ENCODE measurements around the gene SYNC.
"Not testable (repeated sequence)": the region's sequence is repeated elsewhere in the genome, so short reads cannot be mapped to it uniquely, and the experiment has no call there.

The SYNC gene

GRCh38 chr1:32659581-32659980, 43.0 kb downstream of the SYNC start:
- Histone ChIP-seq H3K27ac (ENCODE audit: low read depth, low read length) (no peak overlapping the region), H3K4me1 (ENCODE audit: control insufficient read depth, insufficient read depth, low read length) (no peaks in the 10 kb centered on the region), H3K27me3 (ENCODE audit: control insufficient read depth, insufficient read depth, low read length) (no peaks in the 10 kb centered on the region), H3K9ac (ENCODE audit: low read length) (no peak overlapping the region), H3K36me3 (ENCODE audit: control insufficient read depth, insufficient read depth, low read length) (peaks cover 95% of the 10 kb centered on the region), H3K9me3 (ENCODE audit: control insufficient read depth, insufficient read depth, low read depth, low read length) (no peaks in the 10 kb centered on the region), H3K4me3 (ENCODE audit: low read depth, low read length) (no peak overlapping the region)

- Histone ChIP-seq H3K27ac (ENCODE audit: low read depth, low read length) (peak overlapping the region; percentile 97; the same call in 1 of the 2 replicates), H3K27me3 (ENCODE audit: control insufficient read depth, insufficient read depth, low read length) (no peaks in the 10 kb centered on the region), H3K9me3 (ENCODE audit: control insufficient read depth, insufficient read depth, low read depth, low read length) (peaks cover 2% of the 10 kb centered on the region; the same call in 1 of the 2 replicates), H3K4me1 (ENCODE audit: control insufficient read depth, insufficient read depth, low read length) (peaks cover 15% of the 10 kb centered on the region), H3K36me3 (ENCODE audit: control insufficient read depth, insufficient read depth, low read length) (peaks cover 62% of the 10 kb centered on the region), H3K9ac (ENCODE audit: low read length) (peak overlapping the region; percentile 100), H3K4me3 (ENCODE audit: low read depth, low read length) (peak overlapping the region; percentile 93)
Measured at GRCh38 chr1:32652244-32652962, 50.2 kb downstream of the SYNC start.

GRCh38 chr1:32651461-32652073, 51.0 kb downstream of the SYNC start:
- peak overlapping the region; percentile 97 for H3K27ac ChIP-seq (ENCODE audit: low read depth, low read length)
- H3K9ac ChIP-seq (ENCODE audit: low read length) = peak overlapping the region; percentile 100
- peaks cover 15% of the 10 kb centered on the region for H3K4me1 ChIP-seq (ENCODE audit: control insufficient read depth, insufficient read depth, low read length)
- H3K36me3 ChIP-seq (ENCODE audit: control insufficient read depth, insufficient read depth, low read length) = peaks cover 55% of the 10 kb centered on the region
- no peaks in the 10 kb centered on the region for H3K27me3 ChIP-seq (ENCODE audit: control insufficient read depth, insufficient read depth, low read length)
- peaks cover 4% of the 10 kb centered on the region; the same call in 1 of the 2 replicates for H3K9me3 ChIP-seq (ENCODE audit: control insufficient read depth, insufficient read depth, low read depth, low read length)
- peak overlapping the region; percentile 93 for H3K4me3 ChIP-seq (ENCODE audit: low read depth, low read length)

- Histone ChIP-seq H3K4me1 (ENCODE audit: control insufficient read depth, insufficient read depth, low read length) (peaks cover 15% of the 10 kb centered on the region), H3K27ac (ENCODE audit: low read depth, low read length) (peak within 1 kb of the TSS; percentile 98), H3K9me3 (ENCODE audit: control insufficient read depth, insufficient read depth, low read depth, low read length) (peaks cover 4% of the 10 kb centered on the region; the same call in 1 of the 2 replicates), H3K4me3 (ENCODE audit: low read depth, low read length) (peak within 1 kb of the TSS; percentile 93), H3K36me3 (ENCODE audit: control insufficient read depth, insufficient read depth, low read length) (peaks cover 49% of the 10 kb centered on the region), H3K9ac (ENCODE audit: low read length) (peak within 1 kb of the TSS; percentile 100), H3K27me3 (ENCODE audit: control insufficient read depth, insufficient read depth, low read length) (no peaks in the 10 kb centered on the region)
Measured at GRCh38 chr1:32650752-32651460, 51.7 kb downstream of the SYNC start, which contains the start of gene RBBP4. Gene RBBP4 (plus strand): TSS chr1:32651208. CDS start chr1:32651307, 99 bp downstream.

- Histone ChIP-seq H3K4me3 (ENCODE audit: low read depth, low read length) (peak within 1 kb of the TSS; percentile 93), H3K27me3 (ENCODE audit: control insufficient read depth, insufficient read depth, low read length) (no peaks in the 10 kb centered on the region), H3K36me3 (ENCODE audit: control insufficient read depth, insufficient read depth, low read length) (peaks cover 43% of the 10 kb centered on the region), H3K9ac (ENCODE audit: low read length) (peak within 1 kb of the TSS; percentile 100), H3K9me3 (ENCODE audit: control insufficient read depth, insufficient read depth, low read depth, low read length) (peaks cover 4% of the 10 kb centered on the region; the same call in 1 of the 2 replicates), H3K27ac (ENCODE audit: low read depth, low read length) (peak within 1 kb of the TSS; percentile 98), H3K4me1 (ENCODE audit: control insufficient read depth, insufficient read depth, low read length) (peaks cover 17% of the 10 kb centered on the region)
Measured at GRCh38 chr1:32650248-32650751, 52.3 kb downstream of the SYNC start, which contains the start of gene ZBTB8OS. Gene ZBTB8OS (minus strand): TSS chr1:32650550. CDS start chr1:32650529, 21 bp downstream.

GRCh38 chr1:32647308-32648134, 55.0 kb downstream of the SYNC start:
- Histone ChIP-seq H3K4me1 (ENCODE audit: control insufficient read depth, insufficient read depth, low read length) (peaks cover 17% of the 10 kb centered on the region), H3K27me3 (ENCODE audit: control insufficient read depth, insufficient read depth, low read length) (no peaks in the 10 kb centered on the region), H3K9me3 (ENCODE audit: control insufficient read depth, insufficient read depth, low read depth, low read length) (peaks cover 4% of the 10 kb centered on the region; the same call in 1 of the 2 replicates), H3K4me3 (ENCODE audit: low read depth, low read length) (no peak overlapping the region), H3K9ac (ENCODE audit: low read length) (no peak overlapping the region), H3K36me3 (ENCODE audit: control insufficient read depth, insufficient read depth, low read length) (peaks cover 17% of the 10 kb centered on the region), H3K27ac (ENCODE audit: low read depth, low read length) (no peak overlapping the region)

GRCh38 chr1:32644426-32644825, 58.1 kb downstream of the SYNC start:
- peaks cover 14% of the 10 kb centered on the region for H3K4me1 ChIP-seq (ENCODE audit: control insufficient read depth, insufficient read depth, low read length)
- H3K4me3 ChIP-seq (ENCODE audit: low read depth, low read length) = no peak overlapping the region
- H3K9ac ChIP-seq (ENCODE audit: low read length) = no peak overlapping the region
- peaks cover 4% of the 10 kb centered on the region; the same call in 1 of the 2 replicates for H3K9me3 ChIP-seq (ENCODE audit: control insufficient read depth, insufficient read depth, low read depth, low read length)
- no peak overlapping the region; the same call in 1 of the 2 replicates for H3K27ac ChIP-seq (ENCODE audit: low read depth, low read length)
- no peaks in the 10 kb centered on the region for H3K27me3 ChIP-seq (ENCODE audit: control insufficient read depth, insufficient read depth, low read length)
- H3K36me3 ChIP-seq (ENCODE audit: control insufficient read depth, insufficient read depth, low read length) = peaks cover 11% of the 10 kb centered on the region; the same call in 1 of the 2 replicates

GRCh38 chr1:32642292-32642827, 60.2 kb downstream of the SYNC start:
- H3K27me3 ChIP-seq (ENCODE audit: control insufficient read depth, insufficient read depth, low read length); H3K36me3 ChIP-seq (ENCODE audit: control insufficient read depth, insufficient read depth, low read length); H3K9me3 ChIP-seq (ENCODE audit: control insufficient read depth, insufficient read depth, low read depth, low read length); H3K4me3 ChIP-seq (ENCODE audit: low read depth, low read length): not testable (repeated sequence)
- peaks cover 20% of the 10 kb centered on the region for H3K4me1 ChIP-seq (ENCODE audit: control insufficient read depth, insufficient read depth, low read length)
- peak overlapping the region; percentile 77 for H3K9ac ChIP-seq (ENCODE audit: low read length)
- H3K27ac ChIP-seq (ENCODE audit: low read depth, low read length) = peak overlapping the region; percentile 95; the same call in 1 of the 2 replicates

GRCh38 chr1:32639489-32640075, 63.0 kb downstream of the SYNC start:
- Histone ChIP-seq H3K4me3 (ENCODE audit: low read depth, low read length) (no peak overlapping the region), H3K9me3 (ENCODE audit: control insufficient read depth, insufficient read depth, low read depth, low read length) (no peaks in the 10 kb centered on the region), H3K27me3 (ENCODE audit: control insufficient read depth, insufficient read depth, low read length) (no peaks in the 10 kb centered on the region), H3K27ac (ENCODE audit: low read depth, low read length) (no peak overlapping the region), H3K9ac (ENCODE audit: low read length) (no peak overlapping the region), H3K4me1 (ENCODE audit: control insufficient read depth, insufficient read depth, low read length) (peaks cover 34% of the 10 kb centered on the region), H3K36me3 (ENCODE audit: control insufficient read depth, insufficient read depth, low read length) (peaks cover 7% of the 10 kb centered on the region; the same call in 1 of the 2 replicates)
